Upper lobe of right lung (tissue), 1 donor: Measurements from ENCODE around the gene OSBPL3. TPM values are rescaled to one million over a fixed set of nuclear protein-coding genes. Genes with fewer than 3 reads are reported as not detected.

ENCODE experiments used
- ATAC-seq: fragments of 200-7000 bp; cut with Tn5 transposase; one replicate; pipeline ENCODE4 v1.9.1; 2020; ENCODE audit warnings: mild to moderate bottlenecking, moderate library complexity
- DNase-seq: peaks from one replicate; pipeline ENCODE4 v3.0.0-alpha.2; 2020
- H3K27ac ChIP-seq: fragments of 200-600 bp; one replicate; pipeline ENCODE4 v1.8.0; 2022
- H3K27me3 ChIP-seq: fragments of 200-600 bp; one replicate; pipeline ENCODE4 v1.8.0; 2022; ENCODE audit warnings: mild to moderate bottlenecking
- H3K36me3 ChIP-seq: fragments of 200-600 bp; one replicate; pipeline ENCODE4 v1.8.0; 2022
- H3K4me1 ChIP-seq: fragments of 200-600 bp; one replicate; pipeline ENCODE4 v1.8.0; 2022
- H3K4me3 ChIP-seq: fragments of 200-600 bp; one replicate; pipeline ENCODE4 v1.8.0; 2022; ENCODE audit warnings: mild to moderate bottlenecking
- H3K9me3 ChIP-seq: fragments of 200-600 bp; one replicate; pipeline ENCODE4 v1.8.0; 2022
- intact Hi-C: fragments of 100-400 bp; cut with DNase I; formaldehyde crosslinking; loops from one replicate; pipeline ENCODE4 v1.11.0; 2022
- total RNA-seq: library from RNA; stranded (reverse); fragmentation: NEBNext Ultra II Directional; extraction: Animal tissue kit (Norgen Biotek cat#: 25700); gene quantifications from one replicate; pipeline ENCODE4 v1.2.1, GENCODE V29; 2021
- TF ChIP-seq, protein P1 (sequence below): fragments of 200-600 bp; IDR thresholded peaks from one replicate; pipeline ENCODE4 v1.8.0; 2022; ENCODE audit warnings: antibody characterized with exemption
- donor health status: DM: no; HTN: yes; CAD: no; lungs with severe emphysema.

Gene OSBPL3
- total RNA-seq, 1 donor from 2014 or later = 23.7 TPM

GRCh38 chr7:24854866-24855265 lies 125.1 kb downstream of the OSBPL3 start:
- H3K4me3 ChIP-seq = no peak overlapping the region
- TF ChIP-seq, protein P1, sequence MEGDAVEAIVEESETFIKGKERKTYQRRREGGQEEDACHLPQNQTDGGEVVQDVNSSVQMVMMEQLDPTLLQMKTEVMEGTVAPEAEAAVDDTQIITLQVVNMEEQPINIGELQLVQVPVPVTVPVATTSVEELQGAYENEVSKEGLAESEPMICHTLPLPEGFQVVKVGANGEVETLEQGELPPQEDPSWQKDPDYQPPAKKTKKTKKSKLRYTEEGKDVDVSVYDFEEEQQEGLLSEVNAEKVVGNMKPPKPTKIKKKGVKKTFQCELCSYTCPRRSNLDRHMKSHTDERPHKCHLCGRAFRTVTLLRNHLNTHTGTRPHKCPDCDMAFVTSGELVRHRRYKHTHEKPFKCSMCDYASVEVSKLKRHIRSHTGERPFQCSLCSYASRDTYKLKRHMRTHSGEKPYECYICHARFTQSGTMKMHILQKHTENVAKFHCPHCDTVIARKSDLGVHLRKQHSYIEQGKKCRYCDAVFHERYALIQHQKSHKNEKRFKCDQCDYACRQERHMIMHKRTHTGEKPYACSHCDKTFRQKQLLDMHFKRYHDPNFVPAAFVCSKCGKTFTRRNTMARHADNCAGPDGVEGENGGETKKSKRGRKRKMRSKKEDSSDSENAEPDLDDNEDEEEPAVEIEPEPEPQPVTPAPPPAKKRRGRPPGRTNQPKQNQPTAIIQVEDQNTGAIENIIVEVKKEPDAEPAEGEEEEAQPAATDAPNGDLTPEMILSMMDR = no peak
- no peak for ATAC-seq

GRCh38 chr7:24851786-24852185 lies 128.2 kb downstream of the OSBPL3 start:
- intact Hi-C loops = no loop called here
- H3K27me3 ChIP-seq = no peaks in the 10 kb centered on the region
- H3K4me1 ChIP-seq = no peaks in the 10 kb centered on the region
- TF ChIP-seq, protein P1 = no peak
- no peak overlapping the region for H3K4me3 ChIP-seq
- H3K36me3 ChIP-seq = no peaks in the 10 kb centered on the region
- H3K27ac ChIP-seq = no peak overlapping the region
- no peak for ATAC-seq
- DNase-seq = no peak
- H3K9me3 ChIP-seq = no peaks in the 10 kb centered on the region

More at GRCh38 chr7:24854866-24855265, 125.1 kb downstream of the OSBPL3 start:
- Histone ChIP-seq H3K36me3 (no peaks in the 10 kb centered on the region), H3K4me1 (no peaks in the 10 kb centered on the region), H3K27ac (no peak overlapping the region), H3K9me3 (no peaks in the 10 kb centered on the region), H3K27me3 (no peaks in the 10 kb centered on the region)
- no peak for DNase-seq
- intact Hi-C loops = no loop called here

GRCh38 chr7:24848878-24849277 lies 131.1 kb downstream of the OSBPL3 start:
- DNase-seq = no peak
- Histone ChIP-seq H3K4me1 (no peaks in the 10 kb centered on the region), H3K36me3 (no peaks in the 10 kb centered on the region), H3K27me3 (no peaks in the 10 kb centered on the region), H3K4me3 (no peak overlapping the region), H3K9me3 (no peaks in the 10 kb centered on the region), H3K27ac (no peak overlapping the region)
- no peak for ATAC-seq
- TF ChIP-seq, protein P1 = no peak
- intact Hi-C loops = no loop called here

- DNase-seq = no peak
- no peak for ATAC-seq
- H3K27ac ChIP-seq = no peak overlapping the region
- no peaks in the 10 kb centered on the region for H3K4me1 ChIP-seq
- no peaks in the 10 kb centered on the region for H3K27me3 ChIP-seq
- TF ChIP-seq, protein P1 = no peak
- no peak overlapping the region for H3K4me3 ChIP-seq
- no peaks in the 10 kb centered on the region for H3K9me3 ChIP-seq
- intact Hi-C loops = no loop called here
- H3K36me3 ChIP-seq = no peaks in the 10 kb centered on the region
These were observed 132.2 kb downstream of the OSBPL3 start for GRCh38 chr7:24847754-24848153.

DNA sequence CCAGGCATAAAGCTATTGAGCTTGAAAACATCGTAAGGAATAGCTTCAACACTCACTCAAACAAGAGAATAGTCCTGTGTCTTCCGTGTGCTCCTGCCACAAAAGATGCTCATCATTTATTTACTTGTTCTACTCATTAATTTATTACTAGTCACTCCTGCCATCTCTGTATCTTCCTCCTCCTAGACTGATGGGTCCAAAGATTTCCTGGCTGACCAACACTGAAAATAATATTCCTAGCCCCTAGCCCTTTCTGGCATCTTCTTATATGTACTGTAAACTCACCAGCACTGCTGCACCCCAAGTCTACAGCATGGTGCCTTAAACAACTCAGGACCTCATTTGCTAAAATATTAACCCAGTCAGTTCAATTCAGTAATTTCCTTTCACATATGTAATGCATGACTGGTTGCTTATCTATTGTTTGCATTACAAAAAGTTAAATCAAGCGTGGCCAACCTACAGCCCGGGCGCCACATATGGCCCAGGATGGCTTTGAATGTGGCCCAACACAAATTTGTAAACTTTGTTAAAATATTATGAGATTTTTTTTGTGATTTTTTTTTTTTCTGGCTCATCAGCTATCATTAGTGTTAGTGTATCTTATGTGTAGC lies 136.1 kb downstream of the OSBPL3 start:
- no peak overlapping the region for H3K27ac ChIP-seq
- intact Hi-C loops = no loop called here
- TF ChIP-seq, protein P1 = no peak
- DNase-seq (no peak), ATAC-seq (no peak)
- no peaks in the 10 kb centered on the region for H3K27me3 ChIP-seq
- no peak overlapping the region for H3K4me3 ChIP-seq
- H3K36me3 ChIP-seq = no peaks in the 10 kb centered on the region
- no peaks in the 10 kb centered on the region for H3K4me1 ChIP-seq
- no peaks in the 10 kb centered on the region for H3K9me3 ChIP-seq
